HG02642 (cell line): Measurements from ENCODE around the gene CNPY3.

ENCODE experiments used
- ATAC-seq: cut with Tn5 transposase; IDR thresholded peaks from one replicate; pipeline ENCODE4 v1.9.1; 2021; ENCODE audit warnings: mild to moderate bottlenecking; ENCODE audit not compliant: unreplicated experiment, poor library complexity

The CNPY3 gene

GRCh38 chr6:42978487-42978838 is 49.2 kb downstream of the CNPY3 start:
- ATAC-seq = peak; percentile 24

DNA sequence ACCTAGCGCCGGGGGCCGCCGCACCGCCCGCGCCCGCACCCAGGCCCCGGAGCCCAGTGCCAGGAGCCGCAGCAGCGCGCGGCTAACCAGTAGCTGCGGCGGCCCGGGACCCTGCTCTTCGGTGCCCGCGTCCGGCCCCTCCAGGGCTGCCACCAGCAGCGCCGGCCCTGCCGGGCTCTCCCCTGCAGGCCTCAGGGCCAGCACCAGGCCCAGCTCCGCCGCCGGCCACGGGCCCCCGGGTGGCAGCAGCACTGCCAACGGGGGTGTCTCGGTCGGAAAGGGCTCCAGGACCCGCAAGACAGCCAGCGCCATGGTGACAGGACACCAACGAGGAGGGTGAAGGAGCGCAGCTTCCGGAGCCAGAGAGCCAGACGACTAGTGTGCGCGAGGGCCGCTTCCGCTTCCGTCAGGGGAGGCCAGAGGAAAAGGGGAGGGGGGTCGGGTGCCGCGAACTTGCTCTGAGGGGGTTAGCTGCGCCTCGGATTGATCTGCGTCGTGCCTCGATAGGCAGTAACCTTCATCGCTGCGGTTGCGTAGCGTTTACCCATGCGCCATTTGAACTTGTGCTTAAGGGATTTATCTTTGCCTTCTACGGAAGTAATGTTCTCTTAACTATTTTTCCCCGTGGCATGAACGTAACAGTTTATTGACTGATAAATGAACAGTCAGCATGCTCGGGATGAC is 49.7 kb downstream of the CNPY3 start, which contains the start of gene PEX6:
Gene PEX6 (minus strand): TSS at position 343 of the 684 bp plus-strand sequence. CDS start 31 bp downstream, at position 312.
- peak; percentile 91 for ATAC-seq

- peak; percentile 6 for ATAC-seq
These were observed 50.4 kb downstream of the CNPY3 start for GRCh38 chr6:42979523-42980177.

DNA sequence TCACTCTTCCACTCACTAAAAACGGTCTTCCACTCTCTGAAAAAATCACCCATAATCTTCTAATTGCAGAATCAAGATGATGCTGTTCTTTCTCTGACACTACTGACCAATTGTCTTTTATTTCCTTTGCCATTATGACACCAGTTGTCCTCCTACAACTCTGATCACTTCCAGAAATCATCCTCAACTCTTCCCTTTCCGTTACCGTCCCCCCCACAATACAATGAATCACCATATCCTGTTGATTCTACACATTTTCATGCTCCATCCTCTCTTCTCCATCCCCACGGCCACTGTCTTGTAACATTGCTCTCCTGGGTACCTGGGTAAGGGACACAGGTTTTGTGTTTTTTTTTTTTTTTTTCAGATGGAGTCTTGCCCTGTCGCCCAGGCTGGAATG is 52.6 kb downstream of the CNPY3 start:
- ATAC-seq = no peak

DNA sequence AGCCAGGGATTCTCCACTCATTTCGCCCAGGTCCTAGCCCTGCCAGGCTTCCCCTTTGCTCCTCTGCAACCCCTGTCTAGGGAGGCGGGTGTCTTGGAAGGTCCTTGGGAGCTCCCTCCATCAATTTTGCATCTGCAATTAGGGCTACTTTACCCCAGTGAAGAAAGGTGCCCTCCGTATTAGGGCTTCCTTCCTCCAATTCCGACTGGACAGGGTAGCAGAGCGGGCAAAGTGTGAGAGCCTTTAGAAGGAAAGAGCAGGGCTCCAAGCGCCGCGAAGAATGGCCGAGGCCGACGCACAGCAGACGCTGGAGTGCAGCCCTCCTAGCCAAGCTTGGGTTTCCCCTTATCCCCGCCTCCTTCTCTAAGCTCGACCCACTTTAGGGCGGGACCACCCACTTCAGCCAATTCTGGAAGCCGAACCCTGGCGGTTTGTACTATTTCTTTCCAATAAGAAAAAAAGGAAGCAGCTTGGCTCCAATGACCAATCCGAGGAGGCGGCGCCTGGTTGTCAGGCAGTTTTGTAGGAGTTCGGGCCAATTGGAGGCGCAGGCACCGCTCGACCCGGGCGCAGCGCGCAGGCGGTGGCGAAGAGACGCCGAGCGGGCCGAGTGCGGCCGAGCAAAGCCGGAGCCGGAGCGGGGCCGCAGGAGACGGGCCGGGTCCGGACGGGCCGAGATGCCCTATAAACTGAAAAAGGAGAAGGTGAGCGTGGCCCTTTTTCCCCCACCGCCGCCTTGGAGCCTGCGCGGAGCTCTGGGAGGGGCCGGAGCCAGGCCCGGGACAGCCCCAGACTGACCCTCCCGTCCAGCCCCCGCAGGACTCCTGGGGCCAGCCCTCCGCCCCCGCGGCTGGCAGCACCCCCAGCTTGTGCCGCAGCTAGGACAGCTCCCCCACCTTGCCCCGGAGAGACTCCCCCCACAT is 55.0 kb downstream of the CNPY3 start, which contains the start of gene PPP2R5D:
Gene PPP2R5D (plus strand): TSS at position 570 of the 923 bp plus-strand sequence. CDS start 108 bp downstream, at position 678.
- ATAC-seq = peak; percentile 94

GRCh38 chr6:42984924-42985475 is 55.7 kb downstream of the CNPY3 start:
- no peak for ATAC-seq

DNA sequence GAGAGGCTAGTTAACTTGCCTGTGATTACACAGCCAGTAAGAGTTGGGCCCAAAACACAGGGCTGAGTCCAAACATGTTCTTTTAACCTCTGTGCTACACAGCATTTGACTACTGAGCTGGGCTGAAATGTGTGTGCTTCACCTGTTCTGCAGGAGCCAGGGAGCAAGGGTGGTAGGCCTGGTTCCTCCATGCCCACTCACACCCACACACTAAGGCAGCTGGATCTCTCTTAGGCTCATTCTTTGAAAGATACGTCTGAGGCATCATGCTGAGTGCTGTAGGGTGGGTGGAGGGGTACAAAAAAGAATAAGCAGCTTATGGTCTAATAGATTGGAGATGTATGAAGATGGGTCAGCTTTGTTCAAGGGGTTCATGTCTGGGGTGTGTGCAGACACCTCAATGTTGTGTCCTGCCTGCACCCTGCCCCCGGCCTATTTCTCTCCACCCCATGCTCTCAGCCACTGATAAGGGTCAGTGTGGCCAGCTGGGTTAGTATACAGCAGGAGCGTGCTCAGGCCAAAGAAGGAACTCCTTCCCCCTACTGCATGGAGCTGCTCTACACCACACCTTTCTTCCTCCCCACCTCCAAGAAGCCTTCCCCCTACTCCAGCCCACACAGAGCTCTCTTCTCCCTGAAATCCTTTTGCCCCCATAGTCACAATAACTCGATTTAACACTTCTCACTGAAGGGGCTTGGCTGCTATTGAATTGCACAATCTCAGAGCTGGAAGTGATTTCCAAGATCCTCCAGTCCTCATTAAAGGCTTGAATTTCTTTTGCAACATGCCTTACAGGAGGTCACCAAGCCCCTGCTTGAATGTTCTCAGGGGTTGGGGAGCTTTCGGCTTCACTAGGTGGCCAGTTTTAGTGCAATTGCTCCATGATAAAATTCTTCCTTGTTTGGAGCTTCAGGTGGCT is 58.5 kb downstream of the CNPY3 start:
- ATAC-seq = no peak

GRCh38 chr6:42988486-42989020 is 59.3 kb downstream of the CNPY3 start:
- no peak for ATAC-seq
